ENCODE measurements around the gene SERPINB6.
"Not testable (repeated sequence)": the region's sequence is repeated elsewhere in the genome, so short reads cannot be mapped to it uniquely, and the experiment has no call there.

SERPINB6 gene

GRCh38 chr6:2958776-2959175 is 12.6 kb downstream of the SERPINB6 start:
- DNase-seq (ENCODE audit: low read depth), result no peak

GRCh38 chr6:2958331-2958711 is 13.0 kb downstream of the SERPINB6 start:
- no peak for DNase-seq (ENCODE audit: low read depth)

GRCh38 chr6:2957696-2958330 is 13.6 kb downstream of the SERPINB6 start:
- DNase-seq (ENCODE audit: low read depth), result no peak

DNA sequence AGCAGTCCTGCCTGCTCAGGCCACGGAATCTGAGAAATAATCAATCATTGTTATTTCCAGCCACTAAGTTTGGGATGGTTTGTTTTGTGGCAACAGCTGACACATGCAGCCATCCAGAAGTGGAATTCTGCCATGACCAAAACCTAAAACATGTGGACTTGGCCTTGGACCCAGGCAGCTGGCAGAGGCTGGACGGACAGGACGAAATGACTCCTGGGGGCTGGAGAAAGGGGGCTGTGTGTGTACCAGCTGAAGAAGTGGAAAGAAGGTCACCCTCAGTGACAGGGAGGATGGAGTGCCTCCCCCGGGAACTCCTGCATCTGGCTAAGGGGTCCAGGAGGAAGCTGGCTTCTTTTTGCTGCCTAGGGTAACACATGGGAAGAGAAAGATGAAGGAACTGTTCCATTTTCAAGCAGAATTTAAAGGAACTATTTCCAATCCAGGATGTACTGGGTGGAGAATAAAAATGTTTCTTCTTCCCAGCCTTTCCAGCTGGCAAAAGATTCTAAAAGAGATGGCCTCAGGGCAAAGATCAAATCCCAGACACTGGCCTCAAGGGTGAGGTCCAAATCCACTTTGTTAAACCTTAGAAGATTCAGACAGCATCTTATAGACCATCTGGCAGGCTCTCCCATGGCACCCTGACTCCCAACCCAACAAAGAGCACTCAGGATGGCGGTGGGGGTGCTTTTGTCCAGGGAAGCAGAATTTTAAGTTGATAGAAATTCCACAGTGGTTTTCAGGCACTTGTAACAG is 14.3 kb downstream of the SERPINB6 start:
- DNase-seq (ENCODE audit: low read depth), result no peak

DNA sequence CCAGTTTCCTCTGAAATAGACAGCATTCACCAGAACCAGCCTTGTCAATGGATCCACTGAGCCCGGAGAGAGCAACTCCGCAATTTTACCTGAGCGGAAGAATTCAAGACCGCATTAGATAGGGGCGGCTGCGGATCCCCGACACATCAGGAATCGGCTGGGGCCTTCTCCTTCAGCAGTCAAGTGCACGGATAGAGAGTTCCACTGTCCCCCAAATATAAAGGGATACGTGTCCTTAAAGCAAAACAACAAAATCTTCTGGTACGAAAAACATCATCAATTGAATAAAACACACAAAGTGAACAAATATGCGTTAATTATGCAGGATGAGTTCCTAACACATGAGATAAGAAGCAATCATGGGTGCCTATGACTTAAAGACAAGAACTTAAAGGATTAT is 18.3 kb downstream of the SERPINB6 start:
- DNase-seq (ENCODE audit: low read depth), result no peak

DNA sequence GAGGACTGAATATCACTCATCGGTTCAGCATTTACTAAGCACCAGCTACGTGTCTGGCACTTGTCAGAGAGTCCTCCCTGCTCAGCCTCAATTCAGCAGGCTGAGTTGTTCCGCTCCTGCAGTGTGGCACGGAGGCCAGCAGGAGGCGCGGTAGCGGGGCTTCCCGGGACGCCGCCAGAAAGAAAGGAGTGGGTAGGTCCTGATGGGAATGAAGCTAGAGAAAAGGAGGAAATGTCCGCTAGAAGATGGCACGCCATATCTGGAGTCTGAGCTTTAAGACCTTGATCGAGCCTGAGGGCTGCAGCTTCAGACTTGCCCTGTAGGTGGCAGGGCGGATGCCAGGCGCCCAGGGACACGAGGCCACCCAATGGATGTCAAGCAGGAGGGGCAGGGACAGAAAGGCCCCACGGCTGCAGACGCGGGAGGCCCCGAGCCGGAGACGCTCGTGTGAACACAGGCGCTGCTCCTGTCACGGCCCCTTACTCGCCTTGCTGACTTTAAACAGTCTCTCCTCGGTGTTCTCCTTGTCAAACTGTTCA is 18.7 kb downstream of the SERPINB6 start:
- peak; percentile 59 for DNase-seq (ENCODE audit: low read depth)

DNA sequence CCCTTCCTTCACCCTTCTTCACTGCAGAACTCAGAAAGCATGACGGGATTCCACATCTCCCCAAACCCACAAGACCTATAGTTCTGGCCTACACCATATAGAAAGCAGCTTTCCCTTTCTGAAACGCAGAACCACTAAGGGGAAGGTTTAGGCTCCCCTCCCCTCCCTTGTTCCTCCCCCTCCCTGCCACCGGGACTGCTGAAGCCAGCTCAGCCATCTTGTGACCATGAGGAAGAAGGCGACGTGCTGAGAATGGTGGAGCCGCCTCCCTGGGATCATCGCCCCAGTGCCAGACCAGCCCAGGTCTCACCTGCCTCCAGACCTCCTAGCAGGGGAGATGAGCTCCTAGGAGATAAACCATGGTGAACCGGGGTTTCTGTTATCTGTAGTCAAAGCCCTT is 19.6 kb downstream of the SERPINB6 start:
- no peak for DNase-seq (ENCODE audit: low read depth)

GRCh38 chr6:2950713-2951112 is 20.7 kb downstream of the SERPINB6 start:
- no peak for DNase-seq (ENCODE audit: low read depth)

DNA sequence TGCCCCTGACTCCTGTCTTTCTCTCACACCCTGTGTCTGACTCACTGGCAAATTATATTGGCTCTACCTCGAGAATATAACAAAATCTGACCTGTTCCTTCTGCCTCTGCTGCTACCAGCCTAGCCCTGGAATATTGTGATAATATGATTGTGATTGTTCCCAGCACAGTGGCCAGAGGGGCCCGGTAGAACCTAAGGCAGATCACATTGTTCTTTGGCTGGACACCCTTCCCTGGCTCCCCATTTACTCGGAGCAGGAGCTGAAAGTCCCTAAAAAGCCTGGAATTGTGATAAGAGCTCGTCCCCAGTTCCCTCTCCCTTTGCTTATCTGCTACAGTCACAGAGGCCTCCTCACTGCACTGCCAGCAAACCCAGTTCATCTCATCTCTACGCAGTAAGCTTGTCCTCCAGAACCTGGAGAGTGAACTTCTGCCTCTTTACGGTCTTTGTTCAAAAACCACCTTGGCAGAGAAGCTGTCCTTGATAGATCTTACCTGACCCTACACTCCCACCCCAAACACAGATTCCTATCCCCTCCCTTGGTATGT is 21.8 kb downstream of the SERPINB6 start:
- DNase-seq (ENCODE audit: low read depth), result no peak

DNA sequence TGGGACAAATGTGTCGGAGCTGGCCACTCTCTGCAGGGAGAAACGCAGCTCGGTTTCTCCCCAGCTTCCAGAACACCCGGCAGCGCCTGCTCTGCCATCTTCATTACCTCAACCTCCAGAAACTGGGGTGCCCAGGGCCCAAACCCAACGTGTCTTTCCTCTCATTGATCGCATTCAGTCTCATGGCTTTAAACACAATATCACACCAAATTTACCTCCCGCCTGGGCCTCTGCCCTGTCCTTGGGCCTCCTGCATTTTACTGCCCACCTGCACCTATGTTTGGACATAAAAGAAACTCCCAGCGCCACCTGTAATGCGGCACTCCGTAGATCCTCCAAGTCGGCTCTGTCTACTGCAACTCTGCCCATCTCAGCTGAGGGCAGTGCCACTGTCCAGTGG is 22.2 kb downstream of the SERPINB6 start:
- DNase-seq (ENCODE audit: low read depth), result no peak

GRCh38 chr6:2948228-2949025 is 22.9 kb downstream of the SERPINB6 start:
- no peak for DNase-seq (ENCODE audit: low read depth)

DNA sequence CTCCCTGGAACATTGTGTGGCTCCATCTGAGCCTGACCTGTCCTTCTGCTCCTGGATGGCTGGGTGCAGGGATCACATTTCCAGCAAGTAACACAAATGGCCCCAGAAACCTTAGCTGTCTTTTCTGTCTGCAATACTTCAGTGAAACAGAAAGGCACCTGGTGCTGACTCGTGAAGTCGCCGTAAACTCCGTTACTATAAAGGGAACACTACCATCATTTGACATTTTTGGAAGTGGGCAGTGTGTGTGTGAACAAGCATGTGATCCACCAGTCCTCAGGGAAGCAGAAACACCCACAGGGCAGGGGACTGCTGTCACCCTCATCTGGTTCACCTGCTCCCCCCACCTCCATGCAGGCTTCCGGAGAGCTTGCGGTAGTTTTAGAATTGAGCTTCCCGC is 23.9 kb downstream of the SERPINB6 start:
- DNase-seq (ENCODE audit: low read depth), result no peak

GRCh38 chr6:2945153-2945452 is 26.3 kb downstream of the SERPINB6 start:
- DNase-seq (ENCODE audit: low read depth), result no peak

DNA sequence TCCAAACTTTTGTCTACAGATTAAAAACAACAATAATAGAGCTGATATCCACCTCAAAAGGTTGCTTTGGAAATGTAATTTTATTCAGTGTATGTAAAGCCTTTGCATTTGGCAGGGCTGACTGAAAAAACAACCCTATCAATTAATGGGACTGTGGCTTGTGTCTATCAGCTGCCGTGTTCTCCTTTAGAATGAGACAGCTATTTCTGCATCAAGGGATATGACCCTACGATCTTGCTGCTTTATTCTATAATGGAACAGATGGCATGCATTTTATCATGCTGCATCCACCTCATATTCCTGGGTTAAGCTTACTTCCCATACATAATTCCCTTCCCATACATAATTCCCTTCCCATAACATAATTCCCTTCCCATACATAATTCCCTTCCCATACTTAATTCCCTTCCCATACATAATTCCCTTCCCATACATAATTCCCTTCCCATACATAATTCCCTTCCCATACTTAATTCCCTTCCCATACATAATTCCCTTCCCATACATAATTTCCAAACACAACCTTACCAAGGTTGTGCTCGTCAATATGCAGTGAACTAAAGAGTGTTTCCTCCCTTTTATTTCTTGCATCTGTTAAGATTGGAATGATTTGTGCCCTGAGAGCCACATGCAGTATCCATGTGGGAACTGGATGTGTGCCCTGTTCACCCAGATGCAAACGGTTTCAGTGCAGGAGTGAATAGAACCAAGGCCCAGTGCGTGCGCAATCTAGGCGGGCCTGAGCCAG is 26.8 kb downstream of the SERPINB6 start:
- DNase-seq (ENCODE audit: low read depth), result no peak

DNA sequence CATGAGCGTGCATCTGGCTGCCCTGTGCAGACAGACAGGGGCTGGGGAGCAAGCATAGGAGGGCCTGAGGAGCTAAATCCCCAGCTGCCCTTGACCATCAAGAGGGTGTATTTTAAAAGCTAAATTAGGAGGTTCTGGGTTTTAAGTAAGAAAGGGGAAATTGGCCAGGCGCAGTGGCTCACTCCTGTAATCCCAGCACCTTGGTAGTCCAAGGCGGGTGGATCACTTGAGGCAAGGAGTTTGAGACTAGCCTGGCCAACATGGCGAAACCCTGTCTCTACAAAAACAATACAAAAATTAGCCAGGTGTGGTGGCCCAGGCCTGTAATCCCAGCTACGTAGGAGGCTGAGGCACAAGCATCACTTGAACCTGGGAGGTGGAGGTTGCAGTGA is 27.8 kb downstream of the SERPINB6 start:
- DNase-seq (ENCODE audit: low read depth), result no peak

DNA sequence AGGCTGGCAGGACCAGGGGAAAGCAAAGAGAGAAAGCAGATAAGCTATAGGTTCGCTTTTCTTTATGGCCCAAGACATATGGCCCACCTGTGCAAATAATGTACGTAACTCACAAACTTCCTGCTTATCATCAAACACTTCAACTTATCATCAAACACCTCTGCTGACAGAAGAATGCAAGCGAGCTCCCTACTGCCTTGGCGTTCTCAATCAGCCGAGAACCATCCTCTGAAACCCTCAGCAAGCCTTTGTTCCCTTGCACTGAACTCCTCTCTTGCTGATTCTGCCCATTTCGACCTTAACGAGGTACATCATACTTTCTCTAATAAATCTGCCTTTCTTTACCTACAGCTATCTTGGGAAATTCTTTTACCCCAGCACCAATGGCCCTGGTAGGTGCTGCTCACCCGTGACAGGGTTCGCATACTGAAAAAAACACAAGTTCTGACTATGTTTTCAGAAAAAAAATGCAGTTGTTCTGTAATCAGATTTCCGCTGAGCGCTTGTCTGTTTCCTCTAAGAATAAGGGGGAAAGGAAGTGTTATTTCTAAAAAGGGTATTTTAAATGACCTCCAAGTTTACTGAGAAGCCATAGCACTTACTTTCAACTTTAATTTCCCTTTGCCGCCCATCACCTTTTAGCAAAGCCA is 28.3 kb downstream of the SERPINB6 start:
- no peak for DNase-seq (ENCODE audit: low read depth)

GRCh38 chr6:2942116-2942515 is 29.3 kb downstream of the SERPINB6 start:
- DNase-seq (ENCODE audit: low read depth), result not testable (repeated sequence)

- DNase-seq (ENCODE audit: low read depth), result no peak
Measured at GRCh38 chr6:2940851-2941250, 30.5 kb downstream of the SERPINB6 start.

DNA sequence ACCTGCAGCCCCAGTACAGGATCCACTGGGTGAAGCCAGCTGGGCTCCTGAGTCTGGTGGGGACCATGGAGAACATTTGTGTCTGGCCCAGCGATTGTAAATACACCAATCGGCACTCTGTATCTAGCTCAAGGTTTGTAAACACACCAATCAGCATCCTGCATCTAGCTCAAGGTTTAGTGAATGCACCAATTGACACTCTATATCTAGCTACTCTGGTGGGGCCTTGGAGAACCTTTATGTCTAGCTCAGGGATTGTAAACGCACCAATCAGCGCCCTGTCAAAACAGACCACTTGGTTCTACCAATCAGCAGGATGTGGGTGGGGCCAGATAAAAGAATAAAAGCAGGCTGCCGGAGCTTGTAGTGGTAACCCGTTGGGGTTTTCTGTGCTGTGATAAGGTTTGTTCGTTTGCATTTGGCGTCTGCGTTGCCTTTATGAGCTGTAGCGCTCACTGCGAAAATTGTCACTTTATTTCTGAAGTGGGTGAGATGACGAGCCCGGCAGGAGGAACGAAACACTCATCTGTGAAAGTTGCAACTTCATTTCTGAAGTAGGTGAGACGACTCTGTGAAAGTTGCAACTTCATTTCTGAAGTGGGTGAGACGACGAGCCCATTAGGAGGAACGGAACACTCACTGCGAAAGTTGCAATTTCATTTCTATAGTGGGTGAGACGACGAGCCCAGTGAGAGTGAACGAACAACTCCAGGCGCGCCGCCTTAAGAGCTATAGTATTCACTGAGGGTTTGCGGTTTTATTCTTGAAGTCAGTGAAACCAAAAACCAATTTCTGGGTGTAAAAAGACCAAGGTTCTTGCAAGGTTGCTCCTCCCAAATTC is 31.1 kb downstream of the SERPINB6 start:
- peak; percentile 70 for DNase-seq (ENCODE audit: low read depth)

- DNase-seq (ENCODE audit: low read depth), result no peak
Measured at GRCh38 chr6:2939315-2940009, 31.9 kb downstream of the SERPINB6 start.

Data from activated T-cell treated with anti-CD3 and anti-CD28 coated beads for 48 hours (primary cell).